ENCODE measurements around the gene RTN1. TPM values are rescaled to one million over a fixed set of nuclear protein-coding genes. Genes with fewer than 3 reads are reported as not detected.

The RTN1 gene
- total RNA-seq, 1 donor from 2014 or later = 11.1 TPM

DNA sequence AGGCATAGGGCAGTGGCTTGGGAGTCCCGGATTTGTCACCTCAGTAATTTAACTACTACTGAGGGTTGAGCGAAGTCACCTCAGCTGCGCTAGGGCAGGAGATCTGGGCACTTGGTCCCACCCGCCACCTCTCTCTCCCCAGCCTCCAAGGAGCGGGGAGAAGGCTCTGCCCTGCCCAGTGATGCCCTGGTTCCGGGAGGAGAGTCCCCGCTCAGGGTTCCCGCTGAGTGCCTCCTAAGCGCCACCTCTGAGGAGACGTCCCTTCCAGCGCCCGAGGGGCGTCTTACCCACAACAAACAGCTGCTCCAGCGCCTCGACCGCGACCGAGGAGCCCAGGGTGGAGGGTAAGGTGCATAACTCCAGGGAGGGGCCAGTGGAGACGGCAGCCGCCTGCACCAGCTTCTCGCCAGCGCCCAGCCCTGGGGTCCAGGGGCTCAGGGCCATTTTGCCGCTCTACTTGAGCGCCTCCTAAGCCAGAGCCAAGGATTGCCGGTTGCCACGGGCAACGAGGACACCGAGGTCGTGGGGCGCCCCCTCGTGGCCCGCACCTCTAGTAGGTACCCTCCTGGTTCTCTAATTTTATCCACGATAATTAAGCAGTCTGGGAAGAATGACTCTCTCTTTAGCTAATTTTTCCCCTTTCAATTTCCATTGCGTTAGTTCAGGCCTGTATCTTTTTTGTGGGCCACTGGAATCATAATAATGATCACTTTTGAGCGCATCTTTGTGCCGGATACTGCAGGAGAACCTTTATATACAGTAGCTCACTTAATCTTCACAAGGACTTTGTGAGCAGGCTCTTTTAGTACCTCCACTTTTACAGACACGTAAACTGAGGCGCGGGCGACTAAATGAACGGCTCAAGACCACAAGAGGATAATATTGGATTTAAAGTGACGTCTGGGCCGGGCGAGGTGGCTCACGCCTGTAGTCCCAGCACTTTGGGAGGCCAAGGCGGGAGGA is 294.0 kb downstream of the RTN1 start, which contains the start of gene CCDC175:
Gene CCDC175 (minus strand): TSS at position 481 of the 963 bp plus-strand sequence. CDS start 37 bp downstream, at position 444.
- H3K27me3 Mint-ChIP-seq = peaks cover 13% of the 10 kb centered on the region
- no peaks in the 10 kb centered on the region for H3K9me3 Mint-ChIP-seq
- TF ChIP-seq, protein P1, sequence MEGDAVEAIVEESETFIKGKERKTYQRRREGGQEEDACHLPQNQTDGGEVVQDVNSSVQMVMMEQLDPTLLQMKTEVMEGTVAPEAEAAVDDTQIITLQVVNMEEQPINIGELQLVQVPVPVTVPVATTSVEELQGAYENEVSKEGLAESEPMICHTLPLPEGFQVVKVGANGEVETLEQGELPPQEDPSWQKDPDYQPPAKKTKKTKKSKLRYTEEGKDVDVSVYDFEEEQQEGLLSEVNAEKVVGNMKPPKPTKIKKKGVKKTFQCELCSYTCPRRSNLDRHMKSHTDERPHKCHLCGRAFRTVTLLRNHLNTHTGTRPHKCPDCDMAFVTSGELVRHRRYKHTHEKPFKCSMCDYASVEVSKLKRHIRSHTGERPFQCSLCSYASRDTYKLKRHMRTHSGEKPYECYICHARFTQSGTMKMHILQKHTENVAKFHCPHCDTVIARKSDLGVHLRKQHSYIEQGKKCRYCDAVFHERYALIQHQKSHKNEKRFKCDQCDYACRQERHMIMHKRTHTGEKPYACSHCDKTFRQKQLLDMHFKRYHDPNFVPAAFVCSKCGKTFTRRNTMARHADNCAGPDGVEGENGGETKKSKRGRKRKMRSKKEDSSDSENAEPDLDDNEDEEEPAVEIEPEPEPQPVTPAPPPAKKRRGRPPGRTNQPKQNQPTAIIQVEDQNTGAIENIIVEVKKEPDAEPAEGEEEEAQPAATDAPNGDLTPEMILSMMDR (conservative IDR thresholded peaks at IDR 0.05) = peak; percentile 95
- H3K4me1 Mint-ChIP-seq (ENCODE audit: unreplicated experiment) = no peaks in the 10 kb centered on the region
- H3K36me3 Mint-ChIP-seq = no peaks in the 10 kb centered on the region
- H3K4me3 Mint-ChIP-seq = peak within 1 kb of the TSS; percentile 75
- peak; percentile 89 for DNase-seq (ENCODE audit: extremely low spot score, unreplicated experiment)
- H3K27ac Mint-ChIP-seq = no peak within 1 kb of the TSS

DNA sequence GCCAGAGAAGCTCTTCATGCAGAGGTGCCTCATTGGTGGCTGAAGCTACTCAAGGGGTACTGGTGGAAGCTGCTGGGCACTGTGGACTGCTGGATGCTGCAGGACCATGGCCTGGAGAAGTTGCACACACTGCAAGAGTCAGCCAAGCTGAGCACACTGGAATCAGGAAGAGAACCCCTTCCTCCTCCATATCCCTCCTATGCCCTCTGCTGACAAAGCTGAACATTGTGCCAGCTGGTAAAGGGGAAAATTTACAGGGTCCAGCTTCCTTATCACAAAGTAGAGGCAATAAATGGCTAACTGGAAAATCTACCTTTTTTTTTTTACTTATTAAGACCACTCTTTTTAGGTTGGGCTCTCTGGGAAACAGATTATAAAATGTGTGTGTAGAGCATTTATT is 300.5 kb downstream of the RTN1 start:
- Mint-ChIP-seq H3K9me3 (no peaks in the 10 kb centered on the region), H3K27ac (no peak overlapping the region), H3K36me3 (no peaks in the 10 kb centered on the region)

DNA sequence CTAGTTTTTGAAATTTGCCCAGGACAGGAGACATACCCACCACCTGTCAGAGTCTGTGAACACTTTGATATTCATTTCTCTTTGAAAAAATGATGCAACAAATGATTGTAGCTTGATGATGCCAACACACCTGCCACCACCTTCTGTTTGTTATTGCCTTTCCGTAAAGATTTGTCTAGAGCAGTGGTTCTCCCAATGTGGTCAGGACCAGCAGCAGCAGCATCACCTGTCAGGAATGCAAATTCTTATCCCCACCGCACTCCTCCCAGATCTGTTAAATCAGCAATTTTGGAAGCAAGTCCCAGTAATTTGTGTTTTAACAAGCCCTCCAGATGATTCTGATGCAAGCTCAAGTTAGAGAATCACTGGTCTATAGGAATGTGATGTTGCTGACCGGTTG is 303.9 kb downstream of the RTN1 start:
- H3K36me3 Mint-ChIP-seq = no peaks in the 10 kb centered on the region

More for the DNA sequence above, 300.5 kb downstream of the RTN1 start:
- H3K4me1 Mint-ChIP-seq (ENCODE audit: unreplicated experiment) = peaks cover under 1% of the 10 kb centered on the region
- no peak for DNase-seq (ENCODE audit: extremely low spot score, unreplicated experiment)
- H3K4me3 Mint-ChIP-seq = no peak overlapping the region
- TF ChIP-seq, protein P1 (conservative IDR thresholded peaks at IDR 0.05) = peak; percentile 24
- peaks cover 18% of the 10 kb centered on the region for H3K27me3 Mint-ChIP-seq

DNA sequence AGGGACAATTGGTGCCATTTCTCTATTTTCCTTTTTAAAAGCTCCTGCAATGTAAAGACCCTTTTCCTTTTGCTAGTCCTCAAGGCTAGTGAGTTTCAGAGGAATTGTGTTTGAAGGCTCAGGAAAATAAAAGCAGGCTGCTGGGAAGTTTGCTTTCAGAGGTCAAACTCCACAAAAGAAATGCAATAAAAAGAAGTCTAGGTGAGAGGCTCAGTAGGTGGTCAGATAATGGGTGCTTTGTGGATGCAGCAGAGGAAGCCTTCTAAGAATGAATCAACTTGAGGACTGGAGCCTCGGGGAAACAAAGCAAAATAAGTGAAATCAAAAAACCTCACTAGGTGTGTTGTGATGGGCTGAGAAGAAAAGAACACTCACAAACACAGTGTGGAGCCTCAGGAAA is 304.3 kb downstream of the RTN1 start:
- no peak for DNase-seq (ENCODE audit: extremely low spot score, unreplicated experiment)
- TF ChIP-seq, protein P1 (conservative IDR thresholded peaks at IDR 0.05) = no peak
- Mint-ChIP-seq H3K36me3 (no peaks in the 10 kb centered on the region), H3K9me3 (no peaks in the 10 kb centered on the region), H3K4me1 (ENCODE audit: unreplicated experiment) (peaks cover 12% of the 10 kb centered on the region), H3K27ac (no peak overlapping the region), H3K4me3 (no peak overlapping the region), H3K27me3 (peaks cover 16% of the 10 kb centered on the region)

More for the DNA sequence above, 303.9 kb downstream of the RTN1 start:
- H3K4me3 Mint-ChIP-seq = no peak overlapping the region
- peaks cover 12% of the 10 kb centered on the region for H3K4me1 Mint-ChIP-seq (ENCODE audit: unreplicated experiment)
- no peak for DNase-seq (ENCODE audit: extremely low spot score, unreplicated experiment)
- no peaks in the 10 kb centered on the region for H3K9me3 Mint-ChIP-seq
- TF ChIP-seq, protein P1 (conservative IDR thresholded peaks at IDR 0.05) = no peak
- peaks cover 16% of the 10 kb centered on the region for H3K27me3 Mint-ChIP-seq
- no peak overlapping the region for H3K27ac Mint-ChIP-seq

DNA sequence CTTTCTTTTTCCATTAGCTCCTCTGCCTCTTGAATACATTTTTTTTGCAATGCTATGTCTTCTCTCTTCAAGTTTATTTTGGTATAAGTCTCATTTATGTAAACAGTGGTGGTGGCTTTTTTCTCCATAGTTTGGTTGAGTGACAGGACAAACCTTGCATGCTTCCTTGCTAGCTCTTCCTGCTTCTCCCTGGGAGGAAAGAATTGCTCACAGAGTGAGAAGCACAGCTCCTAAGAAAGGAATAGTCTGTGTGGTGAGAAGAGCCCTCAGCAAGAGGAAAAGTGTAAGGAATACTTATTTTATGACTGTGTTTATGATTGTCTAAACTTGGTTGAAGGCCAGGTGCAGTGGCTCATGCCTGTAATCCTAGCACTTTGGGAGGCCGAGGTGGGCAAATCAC is 305.5 kb downstream of the RTN1 start:
- no peak overlapping the region for H3K27ac Mint-ChIP-seq
- H3K4me3 Mint-ChIP-seq = no peak overlapping the region
- H3K4me1 Mint-ChIP-seq (ENCODE audit: unreplicated experiment) = peaks cover 12% of the 10 kb centered on the region
- no peaks in the 10 kb centered on the region for H3K36me3 Mint-ChIP-seq
- TF ChIP-seq, protein P1 (conservative IDR thresholded peaks at IDR 0.05) = no peak
- no peak for DNase-seq (ENCODE audit: extremely low spot score, unreplicated experiment)
- peaks cover 16% of the 10 kb centered on the region for H3K27me3 Mint-ChIP-seq
- H3K9me3 Mint-ChIP-seq = no peaks in the 10 kb centered on the region

All from type B pancreatic cell (in vitro differentiated cells).